HepG2 (cell line): ENCODE results near the gene UBE2H. TPM values are rescaled to one million over a fixed set of nuclear protein-coding genes. Genes with fewer than 3 reads are reported as not detected.

Experiments used
- ADNP ChIP-seq: sonication (generic); formaldehyde crosslinking; IDR thresholded peaks from 2 replicates; pipeline ENCODE4 v1.4.0; 2020; ENCODE audit warnings: missing genetic modification reagents
- DMAP1 ChIP-seq: IDR thresholded peaks from 2 replicates; pipeline ENCODE4 v1.6.1; 2016
- EED ChIP-seq: sonication (generic); formaldehyde crosslinking; IDR thresholded peaks from 2 replicates; pipeline ENCODE4 v1.5.0; 2020; ENCODE audit warnings: mild to moderate bottlenecking, missing genetic modification reagents
- HOXD1 ChIP-seq: sonication (generic); formaldehyde crosslinking; IDR thresholded peaks from 2 replicates; pipeline ENCODE4 v1.5.0; 2020; ENCODE audit warnings: missing genetic modification reagents
- MED1 ChIP-seq: sonication (generic); formaldehyde crosslinking; IDR thresholded peaks from 2 replicates; pipeline ENCODE4 v1.4.0; 2020; ENCODE audit warnings: missing genetic modification reagents
- MTF2 ChIP-seq: sonication (generic); formaldehyde crosslinking; IDR thresholded peaks from 2 replicates; pipeline ENCODE4 v1.5.0; 2020; ENCODE audit warnings: missing genetic modification reagents, borderline replicate concordance
- SALL2 ChIP-seq: sonication (generic); formaldehyde crosslinking; IDR thresholded peaks from 2 replicates; pipeline ENCODE4 v1.8.1; 2023; ENCODE audit warnings: mild to moderate bottlenecking, missing genetic modification reagents, inconsistent platforms
- TBP ChIP-seq: sonication (generic); formaldehyde crosslinking; IDR thresholded peaks from 2 replicates; pipeline ENCODE4 v1.5.0; 2020; ENCODE audit warnings: missing genetic modification reagents
- ZFX ChIP-seq: sonication (generic); formaldehyde crosslinking; IDR thresholded peaks from 2 replicates; pipeline ENCODE4 v1.4.0; 2020; ENCODE audit warnings: mild to moderate bottlenecking, low read depth, missing genetic modification reagents, moderate library complexity
- ZNF816 ChIP-seq: sonication (generic); formaldehyde crosslinking; IDR thresholded peaks from 2 replicates; pipeline ENCODE4 v1.8.0; 2022; ENCODE audit warnings: missing genetic modification reagents, mild to moderate bottlenecking, borderline replicate concordance
- ZSCAN25 ChIP-seq: sonication (generic); formaldehyde crosslinking; IDR thresholded peaks from 2 replicates; pipeline ENCODE4 v1.8.0; 2022; ENCODE audit warnings: mild to moderate bottlenecking, missing genetic modification reagents
- polyA plus RNA-seq, 8 experiments: library from polyadenylated mRNA; depleted of rRNA in 3 of 8; stranded (reverse) in 7 of 8; unstranded in 1 of 8; fragments of >200 nt; fragmentation: Illumina TruSeq in 4 of 8; extraction: Trizol in 4 of 8; gene quantifications; 2 replicates each; pipeline versions ENCODE4 v1.2.1 to v1.2.3, GENCODE V29; 2011 to 2016; ENCODE audit warnings: low read depth in 4 of 8, missing spikeins in 1 of 8, mixed read lengths in 1 of 8; ENCODE audit not compliant: insufficient read depth in 1 of 8
- total RNA-seq, 5 experiments: library from RNA; depleted of rRNA; stranded (reverse); fragments of >200 nt; fragmentation: Illumina TruSeq; extraction: Trizol; gene quantifications; 2 replicates each; pipeline ENCODE4 v1.2.3, GENCODE V29; 2016; ENCODE audit warnings: low read depth in 1 of 5
- TF ChIP-seq, protein P1 (sequence below): sonication (generic); formaldehyde crosslinking; IDR thresholded peaks from 2 replicates; pipeline ENCODE4 v1.4.0; 2020; ENCODE audit warnings: mild to moderate bottlenecking, missing genetic modification reagents, borderline replicate concordance
- TF ChIP-seq, protein P2 (sequence below): sonication (generic); formaldehyde crosslinking; IDR thresholded peaks from 2 replicates; pipeline ENCODE4 v1.8.0; 2022; ENCODE audit warnings: missing genetic modification reagents, mild to moderate bottlenecking, inconsistent platforms, borderline replicate concordance
- TF ChIP-seq, protein P3 (sequence below), 2 experiments: sonication (generic) in 1 of 2; formaldehyde crosslinking in 1 of 2; IDR thresholded peaks; 2 replicates each; pipeline versions ENCODE4 v1.4.0 to v1.6.1; 2016 to 2020; ENCODE audit warnings: borderline replicate concordance in 1 of 2, low read depth in 1 of 2, mild to moderate bottlenecking in 1 of 2, missing genetic modification reagents in 1 of 2
- TF ChIP-seq, protein P4 (sequence below), 2 experiments: sonication (generic) in 1 of 2; formaldehyde crosslinking in 1 of 2; IDR thresholded peaks; 2 replicates each; pipeline versions ENCODE4 v1.4.0 to v1.6.1; 2018 to 2020; ENCODE audit warnings: missing genetic modification reagents in 2 of 2, borderline replicate concordance in 1 of 2, low read depth in 1 of 2, mild to moderate bottlenecking in 1 of 2, missing biosample characterization in 1 of 2

UBE2H gene
- total and polyA plus RNA-seq, 2 of the 13 experiments (the other 11 are each of a cell fraction or from before 2014, with no cell fraction given), result 15.5 to 40.1 TPM

DNA sequence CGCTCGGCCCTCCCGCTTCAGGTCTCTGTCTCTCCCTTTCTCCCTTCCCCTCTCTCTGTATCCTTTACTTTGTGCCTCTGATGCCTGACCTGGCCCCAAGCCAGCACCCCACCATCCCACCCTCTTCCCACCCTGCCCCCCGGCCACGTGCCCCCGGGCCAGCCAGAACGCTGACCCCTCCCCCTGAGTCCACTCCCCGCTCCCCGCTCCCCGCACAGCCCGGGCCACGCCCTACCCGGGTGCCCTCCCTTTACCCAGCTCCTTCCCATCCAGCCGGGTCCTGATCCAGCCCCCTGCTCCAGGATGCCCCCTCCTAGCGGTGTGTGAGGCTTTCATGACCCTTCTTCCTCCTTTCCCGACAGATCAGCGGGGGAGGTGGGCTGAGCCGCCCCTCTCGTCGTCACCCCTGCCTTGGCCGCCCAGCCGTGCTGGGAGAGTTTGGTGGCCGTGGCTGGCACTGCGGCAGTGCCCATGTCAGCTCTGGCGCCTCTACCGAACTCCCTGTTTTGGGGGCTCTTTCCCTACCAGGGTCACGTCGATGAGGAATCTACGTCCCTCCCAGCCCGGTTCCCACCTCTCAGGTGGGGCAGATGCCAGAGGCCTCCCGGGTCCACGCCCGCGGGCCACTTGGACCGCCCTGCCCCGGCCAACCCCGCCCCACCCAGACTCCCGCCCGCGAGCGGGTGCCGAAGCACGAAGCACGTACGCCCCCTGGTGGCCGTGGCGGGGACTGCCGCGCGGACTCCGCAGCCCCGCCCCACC, 127.4 kb downstream of the UBE2H start (continued):
- TF ChIP-seq, protein P1, sequence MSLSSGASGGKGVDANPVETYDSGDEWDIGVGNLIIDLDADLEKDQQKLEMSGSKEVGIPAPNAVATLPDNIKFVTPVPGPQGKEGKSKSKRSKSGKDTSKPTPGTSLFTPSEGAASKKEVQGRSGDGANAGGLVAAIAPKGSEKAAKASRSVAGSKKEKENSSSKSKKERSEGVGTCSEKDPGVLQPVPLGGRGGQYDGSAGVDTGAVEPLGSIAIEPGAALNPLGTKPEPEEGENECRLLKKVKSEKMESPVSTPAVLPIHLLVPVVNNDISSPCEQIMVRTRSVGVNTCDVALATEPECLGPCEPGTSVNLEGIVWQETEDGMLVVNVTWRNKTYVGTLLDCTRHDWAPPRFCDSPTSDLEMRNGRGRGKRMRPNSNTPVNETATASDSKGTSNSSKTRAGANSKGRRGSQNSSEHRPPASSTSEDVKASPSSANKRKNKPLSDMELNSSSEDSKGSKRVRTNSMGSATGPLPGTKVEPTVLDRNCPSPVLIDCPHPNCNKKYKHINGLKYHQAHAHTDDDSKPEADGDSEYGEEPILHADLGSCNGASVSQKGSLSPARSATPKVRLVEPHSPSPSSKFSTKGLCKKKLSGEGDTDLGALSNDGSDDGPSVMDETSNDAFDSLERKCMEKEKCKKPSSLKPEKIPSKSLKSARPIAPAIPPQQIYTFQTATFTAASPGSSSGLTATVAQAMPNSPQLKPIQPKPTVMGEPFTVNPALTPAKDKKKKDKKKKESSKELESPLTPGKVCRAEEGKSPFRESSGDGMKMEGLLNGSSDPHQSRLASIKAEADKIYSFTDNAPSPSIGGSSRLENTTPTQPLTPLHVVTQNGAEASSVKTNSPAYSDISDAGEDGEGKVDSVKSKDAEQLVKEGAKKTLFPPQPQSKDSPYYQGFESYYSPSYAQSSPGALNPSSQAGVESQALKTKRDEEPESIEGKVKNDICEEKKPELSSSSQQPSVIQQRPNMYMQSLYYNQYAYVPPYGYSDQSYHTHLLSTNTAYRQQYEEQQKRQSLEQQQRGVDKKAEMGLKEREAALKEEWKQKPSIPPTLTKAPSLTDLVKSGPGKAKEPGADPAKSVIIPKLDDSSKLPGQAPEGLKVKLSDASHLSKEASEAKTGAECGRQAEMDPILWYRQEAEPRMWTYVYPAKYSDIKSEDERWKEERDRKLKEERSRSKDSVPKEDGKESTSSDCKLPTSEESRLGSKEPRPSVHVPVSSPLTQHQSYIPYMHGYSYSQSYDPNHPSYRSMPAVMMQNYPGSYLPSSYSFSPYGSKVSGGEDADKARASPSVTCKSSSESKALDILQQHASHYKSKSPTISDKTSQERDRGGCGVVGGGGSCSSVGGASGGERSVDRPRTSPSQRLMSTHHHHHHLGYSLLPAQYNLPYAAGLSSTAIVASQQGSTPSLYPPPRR (CRISPR knock-in tag), result peak; percentile 33; the same call in 1 of the 2 replicates
- TF ChIP-seq, protein P2, sequence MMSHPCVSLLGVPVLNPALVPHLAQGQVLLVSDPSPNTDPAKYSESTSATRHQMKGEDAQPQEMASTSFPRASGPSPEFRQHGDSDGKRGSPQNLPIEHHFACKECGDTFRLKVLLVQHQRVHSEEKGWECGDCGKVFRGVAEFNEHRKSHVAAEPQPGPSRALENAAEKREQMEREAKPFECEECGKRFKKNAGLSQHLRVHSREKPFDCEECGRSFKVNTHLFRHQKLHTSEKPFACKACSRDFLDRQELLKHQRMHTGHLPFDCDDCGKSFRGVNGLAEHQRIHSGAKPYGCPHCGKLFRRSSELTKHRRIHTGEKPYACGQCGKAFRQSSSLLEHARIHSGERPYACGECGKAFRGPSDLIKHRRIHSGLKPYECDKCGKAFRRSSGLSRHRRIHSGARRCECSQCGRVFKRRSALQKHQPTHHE (CRISPR knock-in tag), result 0 out of 2 replicates have a peak, but pooled peaks have one; percentile 44
- TF ChIP-seq ZNF816 (no peak), ZSCAN25 (peak; percentile 86), MTF2 (no peak), SALL2 (CRISPR knock-in tag) (no peak), MED1 (peak; percentile 40; the same call in 1 of the 2 replicates), EED (CRISPR knock-in tag) (0 out of 2 replicates have a peak, but pooled peaks have one; percentile 35), DMAP1 (CRISPR knock-in tag) (peak; percentile 82), ADNP (CRISPR knock-in tag) (0 out of 2 replicates have a peak, but pooled peaks have one; percentile 17), HOXD1 (CRISPR knock-in tag) (0 out of 2 replicates have a peak, but pooled peaks have one; percentile 27), TBP (CRISPR knock-in tag) (0 out of 2 replicates have a peak, but pooled peaks have one; percentile 47), ZFX (CRISPR knock-in tag) (peak; percentile 36)
- TF ChIP-seq, protein P3, sequence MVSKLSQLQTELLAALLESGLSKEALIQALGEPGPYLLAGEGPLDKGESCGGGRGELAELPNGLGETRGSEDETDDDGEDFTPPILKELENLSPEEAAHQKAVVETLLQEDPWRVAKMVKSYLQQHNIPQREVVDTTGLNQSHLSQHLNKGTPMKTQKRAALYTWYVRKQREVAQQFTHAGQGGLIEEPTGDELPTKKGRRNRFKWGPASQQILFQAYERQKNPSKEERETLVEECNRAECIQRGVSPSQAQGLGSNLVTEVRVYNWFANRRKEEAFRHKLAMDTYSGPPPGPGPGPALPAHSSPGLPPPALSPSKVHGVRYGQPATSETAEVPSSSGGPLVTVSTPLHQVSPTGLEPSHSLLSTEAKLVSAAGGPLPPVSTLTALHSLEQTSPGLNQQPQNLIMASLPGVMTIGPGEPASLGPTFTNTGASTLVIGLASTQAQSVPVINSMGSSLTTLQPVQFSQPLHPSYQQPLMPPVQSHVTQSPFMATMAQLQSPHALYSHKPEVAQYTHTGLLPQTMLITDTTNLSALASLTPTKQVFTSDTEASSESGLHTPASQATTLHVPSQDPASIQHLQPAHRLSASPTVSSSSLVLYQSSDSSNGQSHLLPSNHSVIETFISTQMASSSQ (IDR thresholded peaks at IDR 0.05; ENCODE audit: low read depth), result no peak
- TF ChIP-seq, protein P3 (CRISPR knock-in tag; IDR thresholded peaks at IDR 0.05; ENCODE audit: borderline replicate concordance), result no peak
- TF ChIP-seq, protein P4, sequence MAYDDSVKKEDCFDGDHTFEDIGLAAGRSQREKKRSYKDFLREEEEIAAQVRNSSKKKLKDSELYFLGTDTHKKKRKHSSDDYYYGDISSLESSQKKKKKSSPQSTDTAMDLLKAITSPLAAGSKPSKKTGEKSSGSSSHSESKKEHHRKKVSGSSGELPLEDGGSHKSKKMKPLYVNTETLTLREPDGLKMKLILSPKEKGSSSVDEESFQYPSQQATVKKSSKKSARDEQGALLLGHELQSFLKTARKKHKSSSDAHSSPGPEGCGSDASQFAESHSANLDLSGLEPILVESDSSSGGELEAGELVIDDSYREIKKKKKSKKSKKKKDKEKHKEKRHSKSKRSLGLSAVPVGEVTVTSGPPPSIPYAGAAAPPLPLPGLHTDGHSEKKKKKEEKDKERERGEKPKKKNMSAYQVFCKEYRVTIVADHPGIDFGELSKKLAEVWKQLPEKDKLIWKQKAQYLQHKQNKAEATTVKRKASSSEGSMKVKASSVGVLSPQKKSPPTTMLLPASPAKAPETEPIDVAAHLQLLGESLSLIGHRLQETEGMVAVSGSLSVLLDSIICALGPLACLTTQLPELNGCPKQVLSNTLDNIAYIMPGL (CRISPR knock-in tag; IDR thresholded peaks at IDR 0.05; ENCODE audit: borderline replicate concordance in 1 of 2, low read depth in 1 of 2), result peak; percentile 5 to 39; a peak in 1 of 4 replicates
